GM18951 (cell line): Measurements from ENCODE around the gene ITPK1.

Source experiments
- POLR2A ChIP-seq: IDR thresholded peaks from 4 replicates; pipeline ENCODE4 v1.6.1; 2011; ENCODE audit warnings: mild to moderate bottlenecking; ENCODE audit not compliant: insufficient read length, insufficient read depth; ENCODE audit errors: extremely low read depth
- in situ Hi-C: fragments of 300-500 bp; cut with MboI; formaldehyde crosslinking; loops from one replicate; pipeline ENCODE4 v1.12.0; 2022; ENCODE audit warnings: low sequenced_read_pairs, mixed read lengths, inconsistent platforms; ENCODE audit not compliant: unreplicated experiment

The ITPK1 gene

DNA sequence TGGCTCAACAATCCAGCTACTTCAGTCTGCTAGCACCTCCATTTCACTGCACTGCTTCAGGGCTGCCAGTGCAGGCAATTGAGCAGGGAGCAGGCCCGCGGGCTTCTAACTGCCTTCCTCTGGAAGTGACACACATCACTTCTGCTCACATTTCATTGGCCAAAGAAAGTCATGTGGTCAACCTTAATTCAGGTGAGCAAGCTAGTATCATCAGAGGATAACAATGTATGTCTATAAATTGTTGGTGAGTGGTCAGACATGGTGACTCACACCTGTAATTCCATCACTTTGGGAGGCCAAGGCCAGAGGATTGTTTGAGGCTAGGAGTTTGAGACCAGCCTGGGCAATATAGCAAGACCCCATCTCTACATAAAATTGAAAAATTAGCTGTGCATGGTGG is 215.1 kb downstream of the ITPK1 start:
- in situ Hi-C loops = no loop called here

DNA sequence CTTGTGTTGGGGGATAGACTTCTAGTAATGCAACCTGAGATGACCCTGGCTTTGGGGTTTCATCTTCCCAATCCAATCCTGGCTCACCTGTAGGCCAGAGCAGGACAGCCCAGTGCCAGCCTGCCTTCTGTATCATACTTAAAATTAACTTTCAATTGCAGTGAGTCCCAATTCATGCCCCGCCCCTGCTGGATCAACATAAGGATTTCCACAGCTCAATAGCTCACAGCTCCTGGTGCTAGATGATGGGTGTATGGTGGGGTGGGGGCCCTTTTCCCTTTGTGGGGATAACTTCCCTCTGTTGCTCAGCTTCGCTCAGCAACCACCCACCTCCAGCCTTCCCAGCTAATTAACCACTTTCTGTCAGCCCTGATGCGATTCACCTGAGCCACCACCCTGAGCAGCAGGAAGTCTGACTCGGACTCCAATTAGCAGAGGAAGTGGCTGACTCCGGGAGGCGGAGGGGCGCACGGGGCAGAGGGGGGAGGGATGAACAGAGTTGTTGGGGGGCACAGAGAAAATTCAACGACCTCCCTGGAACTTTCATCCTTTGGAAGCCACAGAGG is 217.1 kb downstream of the ITPK1 start:
- TF ChIP-seq POLR2A = no peak

More for the DNA sequence above, 215.1 kb downstream of the ITPK1 start:
- TF ChIP-seq POLR2A = no peak

DNA sequence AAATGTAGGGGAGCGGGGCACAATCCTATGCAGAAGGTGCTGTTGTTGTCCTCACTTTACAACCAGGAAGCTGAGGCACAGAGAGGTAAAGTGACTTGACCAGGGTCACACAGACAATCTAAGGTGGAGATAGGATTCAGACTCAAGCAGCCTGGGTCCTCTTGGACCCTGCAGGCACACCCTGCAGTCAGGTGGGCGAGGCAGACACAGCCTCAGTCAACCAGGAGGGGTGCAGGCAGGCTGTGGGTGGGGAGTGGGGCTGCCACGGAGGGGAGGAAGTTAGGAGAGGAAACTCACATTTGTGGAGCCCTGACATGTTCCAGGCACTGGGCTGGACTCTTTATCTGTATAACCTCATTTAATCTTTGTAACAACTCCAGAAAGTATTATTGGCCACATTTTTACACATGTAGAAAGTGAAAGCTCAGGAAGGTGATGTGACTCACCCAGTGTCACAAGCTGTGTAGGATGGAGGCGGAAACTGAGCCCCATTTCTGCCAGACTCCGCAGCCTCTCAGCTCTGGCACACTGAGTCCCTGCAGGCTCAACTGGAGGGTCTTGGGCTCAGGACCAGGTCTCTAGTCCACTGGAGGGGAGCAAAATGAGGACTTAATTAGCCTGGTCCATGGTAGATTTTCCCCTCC is 217.7 kb downstream of the ITPK1 start:
- TF ChIP-seq POLR2A = no peak
- in situ Hi-C loops = no loop called here

More for the DNA sequence above, 217.1 kb downstream of the ITPK1 start:
- in situ Hi-C loops = no loop called here

DNA sequence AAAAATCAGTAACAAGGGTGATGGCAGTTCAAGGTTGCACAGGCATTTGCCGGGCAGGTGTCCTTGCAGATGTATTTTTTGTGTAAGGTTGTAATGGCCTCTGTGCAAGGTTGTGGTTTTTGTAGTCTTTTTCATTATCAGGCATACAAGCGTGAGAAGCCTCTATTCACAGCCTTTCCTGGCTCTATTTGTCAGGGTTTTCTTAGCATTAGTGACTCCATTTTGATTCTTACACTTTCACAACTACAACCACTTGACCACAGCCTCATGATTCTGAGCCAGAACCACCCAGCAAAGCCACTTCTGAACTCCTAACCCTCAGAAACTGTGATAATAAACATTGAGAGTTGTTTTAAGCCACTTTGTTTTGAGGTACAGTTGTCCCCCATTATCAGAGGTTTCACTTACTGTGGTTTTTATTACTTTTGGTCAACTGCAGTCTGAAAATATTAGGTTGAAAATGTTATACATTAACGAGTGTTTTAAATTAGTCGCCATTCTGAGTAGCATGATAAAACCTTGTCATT is 220.3 kb downstream of the ITPK1 start:
- no peak for TF ChIP-seq POLR2A
- in situ Hi-C loops = no loop called here

DNA sequence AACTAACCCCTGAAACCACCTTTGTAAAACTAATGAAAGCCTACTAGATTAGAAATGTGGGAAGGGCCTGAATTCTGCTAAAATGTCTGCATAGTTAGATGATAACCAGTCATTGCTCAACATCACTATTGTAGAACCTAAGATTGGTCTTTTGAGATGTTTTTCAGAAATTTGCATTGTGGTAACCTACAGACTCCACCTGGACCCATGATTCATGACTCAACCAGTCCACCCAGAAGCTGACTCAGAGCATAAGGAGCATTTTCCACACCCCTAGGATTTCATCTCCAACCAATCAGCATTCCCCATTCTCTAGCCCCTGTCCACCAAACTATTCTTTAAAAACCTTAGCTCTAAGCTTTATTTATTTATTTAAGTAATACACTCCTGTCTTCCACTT is 223.1 kb downstream of the ITPK1 start:
- in situ Hi-C loops = no loop called here
- TF ChIP-seq POLR2A = no peak

DNA sequence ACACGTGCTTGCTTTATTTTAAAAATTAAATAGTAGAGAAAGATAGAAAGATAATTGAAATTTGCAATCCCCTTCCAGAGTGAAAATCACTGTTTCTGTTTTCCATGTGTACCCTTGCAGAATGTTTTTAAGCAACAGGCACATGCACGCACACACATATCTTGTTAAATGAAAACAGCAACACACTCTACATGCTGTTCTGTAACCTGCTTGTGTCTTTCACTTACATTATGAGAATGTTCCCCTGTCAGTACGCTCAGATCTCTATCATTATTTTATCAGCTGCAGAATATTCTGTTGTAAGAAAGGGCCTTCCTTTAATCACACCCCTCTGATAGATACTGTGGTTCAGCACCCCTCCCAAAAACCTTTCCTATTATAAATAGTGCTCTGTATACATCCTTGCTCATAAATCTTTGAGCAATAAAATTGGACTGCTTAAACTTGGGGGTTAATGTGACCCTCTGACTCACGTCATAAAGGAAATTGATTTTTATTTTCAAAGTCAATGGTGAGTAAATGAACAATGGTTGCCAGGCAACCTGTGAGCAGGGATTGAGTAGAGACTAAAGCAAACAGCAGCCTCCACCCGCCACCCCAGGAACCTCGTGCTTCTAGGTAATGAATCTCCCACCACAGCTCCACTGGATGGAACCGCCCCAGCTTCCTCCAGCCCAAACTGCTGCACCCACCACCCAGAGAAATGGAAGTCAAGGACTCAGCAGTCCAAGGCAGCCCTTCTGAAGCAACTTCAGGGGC is 224.7 kb downstream of the ITPK1 start:
- in situ Hi-C loops = no loop called here
- no peak for TF ChIP-seq POLR2A

DNA sequence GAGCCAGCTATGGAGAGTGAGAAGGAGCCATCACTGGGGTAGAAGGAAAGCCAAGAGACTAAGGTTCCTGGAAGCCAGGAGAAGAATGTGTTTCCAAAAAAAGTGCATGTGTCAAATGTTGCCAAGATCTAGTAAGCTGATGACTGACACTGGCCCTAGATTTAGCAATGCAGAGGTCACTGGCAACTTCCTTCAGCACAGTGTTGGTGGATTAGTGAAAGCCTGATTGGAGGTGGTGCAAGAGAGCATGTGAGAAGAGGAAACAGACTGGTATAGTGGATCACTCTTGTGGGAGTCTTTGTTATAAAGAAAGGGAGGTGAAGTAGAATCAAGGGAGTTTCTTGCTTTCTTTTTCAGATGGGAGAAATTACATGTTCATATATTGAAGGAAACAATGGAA is 226.8 kb downstream of the ITPK1 start:
- no peak for TF ChIP-seq POLR2A
- in situ Hi-C loops = no loop called here

DNA sequence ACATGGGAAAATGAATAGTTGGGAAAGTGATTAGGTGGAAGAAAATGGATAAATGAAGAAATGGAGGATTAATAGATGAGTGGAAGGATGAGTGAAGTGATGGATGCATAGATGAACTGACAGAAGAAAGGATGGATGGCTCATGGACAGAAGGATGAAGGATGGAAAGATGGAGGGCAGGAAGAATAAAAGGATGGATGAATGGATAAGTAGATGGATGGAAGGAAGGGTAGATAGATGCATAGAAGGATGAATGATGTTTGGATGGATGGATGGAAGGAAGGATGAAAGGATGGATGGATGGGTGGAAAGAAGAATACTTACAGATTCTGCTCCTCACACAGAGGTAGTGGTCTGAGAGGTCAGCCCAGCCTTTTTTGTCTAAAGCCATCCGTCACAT is 228.6 kb downstream of the ITPK1 start:
- in situ Hi-C loops = no loop called here
- no peak for TF ChIP-seq POLR2A
